ENCODE measurements around the gene NAT14. TPM values are rescaled to one million over a fixed set of nuclear protein-coding genes. Genes with fewer than 3 reads are reported as not detected.
"Not testable (repeated sequence)": the region's sequence is repeated elsewhere in the genome, so short reads cannot be mapped to it uniquely, and the experiment has no call there.

The NAT14 gene
- polyA plus RNA-seq, 3 donors from 2014 or later, result 2.7 to 4.8 TPM; not detected in 1

GRCh38 chr19:55489711-55490477 is 4.9 kb downstream of the NAT14 start:
- H3K4me3 Mint-ChIP-seq, result no peak overlapping the region
- peaks cover 0 to 6% of the 10 kb centered on the region in 2 donors for H3K4me1 Mint-ChIP-seq
- H3K9me3 Mint-ChIP-seq, result no peaks in the 10 kb centered on the region
- no peak for DNase-seq
- peaks cover 2 to 6% (median 3%) of the 10 kb centered on the region in 3 donors for H3K27me3 Mint-ChIP-seq (ENCODE audit: low read depth in 3 of 3)
- H3K27ac Mint-ChIP-seq, result no peak overlapping the region
- H3K36me3 Mint-ChIP-seq, result no peaks in the 10 kb centered on the region

DNA sequence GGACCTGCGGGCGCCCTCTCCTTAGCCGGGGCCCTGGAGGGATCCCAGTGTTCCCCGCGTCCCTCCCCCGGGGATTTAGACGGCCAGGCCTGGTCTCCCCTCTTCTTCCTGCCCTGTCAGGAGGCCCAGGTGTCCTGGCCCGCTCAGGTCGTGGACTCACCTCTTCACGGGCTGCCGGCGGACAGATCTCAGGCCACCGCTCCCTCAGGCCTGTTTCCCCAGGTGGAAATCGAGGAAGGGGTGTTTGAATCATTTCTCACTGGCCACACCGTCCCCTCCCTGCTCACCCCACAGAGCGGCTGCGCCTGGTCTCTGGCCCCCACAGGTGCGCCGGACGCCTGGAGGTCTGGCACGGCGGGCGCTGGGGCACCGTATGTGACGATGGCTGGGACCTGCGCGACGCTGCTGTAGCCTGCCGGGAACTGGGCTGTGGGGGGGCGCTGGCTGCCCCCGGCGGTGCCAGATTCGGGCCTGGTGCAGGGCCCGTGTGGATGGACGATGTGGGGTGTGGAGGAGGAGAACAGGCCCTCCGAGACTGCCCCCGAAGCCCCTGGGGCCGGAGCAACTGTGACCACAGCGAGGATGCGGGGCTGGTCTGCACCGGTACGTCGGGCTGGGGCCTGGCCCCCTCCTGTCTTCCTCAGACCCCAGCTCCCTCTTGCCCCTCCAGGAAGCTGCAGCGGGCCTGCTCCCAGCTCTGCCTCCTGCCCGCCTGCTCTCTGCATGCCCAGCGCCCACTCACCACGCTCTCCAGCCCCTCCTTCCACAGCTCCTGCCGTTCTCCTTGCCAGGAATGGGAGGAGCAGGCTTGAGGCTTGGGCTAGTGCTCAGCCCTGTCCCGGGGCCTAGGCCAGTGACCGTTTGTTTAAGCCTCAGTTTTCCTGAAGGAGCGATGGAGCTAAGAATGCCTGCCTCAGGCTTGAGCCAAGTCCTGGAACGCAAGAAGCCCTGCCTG is 5.8 kb downstream of the NAT14 start:
- Mint-ChIP-seq H3K27ac (no peak overlapping the region), H3K9me3 (no peaks in the 10 kb centered on the region), H3K36me3 (no peaks in the 10 kb centered on the region), H3K4me1 (peaks cover 0 to 4% of the 10 kb centered on the region in 2 donors), H3K27me3 (ENCODE audit: low read depth in 3 of 3) (peaks cover 0 to 3% (median 2%) of the 10 kb centered on the region in 3 donors), H3K4me3 (no peak overlapping the region)
- DNase-seq, result no peak

DNA sequence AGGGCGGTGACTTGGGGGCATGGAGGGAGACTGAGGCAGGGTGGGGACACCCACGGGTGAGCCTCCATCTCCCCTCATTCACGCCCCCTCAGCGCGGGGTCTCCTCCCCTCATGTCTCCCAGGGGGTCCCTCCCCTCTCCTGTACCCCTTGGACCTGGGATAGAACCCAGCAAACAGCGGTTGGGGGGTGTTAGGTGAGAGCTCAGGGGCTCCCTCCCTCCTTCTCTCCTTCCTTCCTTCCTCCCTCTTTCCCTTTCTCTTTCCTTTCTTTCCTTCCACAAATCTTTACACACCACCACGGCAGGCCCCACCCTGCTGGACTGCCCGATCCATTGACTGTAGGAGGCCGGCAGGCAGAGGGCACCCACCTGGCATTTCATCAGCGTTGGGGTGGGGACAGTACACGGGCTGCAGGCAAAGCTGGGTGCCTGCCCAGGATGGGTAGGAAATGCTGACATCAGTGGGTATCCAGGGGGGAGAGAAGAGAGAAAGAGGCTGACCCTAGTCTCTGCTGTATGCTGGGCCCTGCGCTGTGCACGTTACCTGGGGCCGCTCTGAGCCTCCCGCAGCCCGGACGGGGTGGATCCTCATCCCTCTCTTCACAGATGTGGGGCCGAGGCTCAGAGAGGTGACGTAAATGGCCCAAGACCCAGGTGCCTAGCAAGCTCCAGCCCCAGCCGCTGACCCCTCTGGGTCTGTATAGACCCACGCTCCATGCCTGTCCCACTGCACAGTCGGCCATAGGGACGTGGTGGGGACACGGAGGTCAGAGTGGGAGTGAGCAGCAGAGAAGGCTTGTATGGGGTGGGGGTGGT is 6.8 kb downstream of the NAT14 start:
- Mint-ChIP-seq H3K4me3 (no peak overlapping the region), H3K27me3 (ENCODE audit: low read depth in 3 of 3) (peaks cover 0 to 3% (median 2%) of the 10 kb centered on the region in 3 donors)

GRCh38 chr19:55492362-55492944 is 7.5 kb downstream of the NAT14 start:
- Mint-ChIP-seq H3K4me1 (peaks cover 0 to under 1% of the 10 kb centered on the region in 2 donors), H3K27ac (no peak overlapping the region), H3K4me3 (no peak overlapping the region), H3K9me3 (no peaks in the 10 kb centered on the region), H3K27me3 (ENCODE audit: low read depth in 3 of 3) (peaks cover 0 to 3% (median 2%) of the 10 kb centered on the region in 3 donors), H3K36me3 (no peaks in the 10 kb centered on the region)
- no peak for DNase-seq

More for the DNA sequence above, 6.8 kb downstream of the NAT14 start:
- Mint-ChIP-seq H3K36me3 (no peaks in the 10 kb centered on the region), H3K27ac (no peak overlapping the region), H3K9me3 (no peaks in the 10 kb centered on the region), H3K4me1 (no peaks in the 10 kb centered on the region)
- DNase-seq, result no peak

- H3K9me3 Mint-ChIP-seq, result no peaks in the 10 kb centered on the region
- H3K27ac Mint-ChIP-seq, result no peak overlapping the region
Measured at GRCh38 chr19:55493052-55493644, 8.2 kb downstream of the NAT14 start.

DNA sequence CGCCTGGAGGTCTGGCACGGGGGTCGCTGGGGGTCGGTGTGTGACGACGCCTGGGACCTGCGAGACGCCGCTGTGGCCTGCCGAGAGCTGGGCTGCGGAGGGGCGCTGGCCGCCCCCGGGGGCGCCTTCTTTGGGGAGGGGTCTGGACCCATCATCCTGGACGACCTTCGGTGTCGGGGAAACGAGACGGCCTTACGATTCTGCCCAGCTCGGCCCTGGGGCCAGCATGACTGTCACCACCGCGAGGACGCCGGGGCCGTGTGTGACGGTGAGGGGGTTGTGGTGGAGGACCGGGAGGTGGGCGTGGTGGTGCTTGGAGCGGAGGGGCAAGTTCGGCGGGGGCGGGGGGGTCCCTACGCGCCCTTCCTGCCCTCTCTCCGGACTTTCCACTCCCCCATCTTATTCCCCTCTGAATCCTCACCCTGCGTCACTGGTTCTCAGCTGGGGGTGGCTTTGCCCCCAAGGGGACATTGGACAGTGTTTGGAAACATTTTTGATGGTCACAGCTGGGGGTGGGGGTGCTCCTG is 8.7 kb downstream of the NAT14 start:
- H3K4me1 Mint-ChIP-seq, result peaks cover 0 to 2% of the 10 kb centered on the region in 2 donors
- peaks cover 0 to 2% (median 1%) of the 10 kb centered on the region in 3 donors for H3K27me3 Mint-ChIP-seq (ENCODE audit: low read depth in 3 of 3)
- H3K36me3 Mint-ChIP-seq, result no peaks in the 10 kb centered on the region
- H3K4me3 Mint-ChIP-seq, result no peak overlapping the region
- H3K9me3 Mint-ChIP-seq, result no peaks in the 10 kb centered on the region
- H3K27ac Mint-ChIP-seq, result no peak overlapping the region
- no peak for DNase-seq

More at GRCh38 chr19:55493052-55493644, 8.2 kb downstream of the NAT14 start:
- H3K36me3 Mint-ChIP-seq, result no peaks in the 10 kb centered on the region
- no peak for DNase-seq
- H3K4me1 Mint-ChIP-seq, result peaks cover 0 to 2% of the 10 kb centered on the region in 2 donors
- H3K4me3 Mint-ChIP-seq, result no peak overlapping the region
- H3K27me3 Mint-ChIP-seq (ENCODE audit: low read depth in 3 of 3), result peaks cover 0 to 2% (median 1%) of the 10 kb centered on the region in 3 donors

- no peak overlapping the region for H3K27ac Mint-ChIP-seq
- DNase-seq, result no peak
- H3K36me3 Mint-ChIP-seq, result peaks cover 0 to 1% (median 0%) of the 10 kb centered on the region in 3 donors
- H3K27me3 Mint-ChIP-seq (ENCODE audit: low read depth in 3 of 3), result peaks cover 0 to 2% (median 1%) of the 10 kb centered on the region in 3 donors
- peaks cover 0 to 2% of the 10 kb centered on the region in 2 donors for H3K4me1 Mint-ChIP-seq
- no peak overlapping the region for H3K4me3 Mint-ChIP-seq
- H3K9me3 Mint-ChIP-seq, result no peaks in the 10 kb centered on the region
Measured at GRCh38 chr19:55494172-55494761, 9.3 kb downstream of the NAT14 start.

- peak overlapping the region in 2 of 6 donors; percentile 39 to 47 for H3K27ac Mint-ChIP-seq
- H3K36me3 Mint-ChIP-seq, result peaks cover 0 to 4% (median 0%) of the 10 kb centered on the region in 3 donors
- H3K4me1 Mint-ChIP-seq, result peaks cover 0 to 2% of the 10 kb centered on the region in 2 donors
- H3K27me3 Mint-ChIP-seq (ENCODE audit: low read depth in 3 of 3), result peaks cover 0 to 2% (median 1%) of the 10 kb centered on the region in 3 donors
- no peaks in the 10 kb centered on the region for H3K9me3 Mint-ChIP-seq
- no peak for DNase-seq
- H3K4me3 Mint-ChIP-seq, result no peak overlapping the region
Measured at GRCh38 chr19:55495646-55496349, 10.8 kb downstream of the NAT14 start.

DNA sequence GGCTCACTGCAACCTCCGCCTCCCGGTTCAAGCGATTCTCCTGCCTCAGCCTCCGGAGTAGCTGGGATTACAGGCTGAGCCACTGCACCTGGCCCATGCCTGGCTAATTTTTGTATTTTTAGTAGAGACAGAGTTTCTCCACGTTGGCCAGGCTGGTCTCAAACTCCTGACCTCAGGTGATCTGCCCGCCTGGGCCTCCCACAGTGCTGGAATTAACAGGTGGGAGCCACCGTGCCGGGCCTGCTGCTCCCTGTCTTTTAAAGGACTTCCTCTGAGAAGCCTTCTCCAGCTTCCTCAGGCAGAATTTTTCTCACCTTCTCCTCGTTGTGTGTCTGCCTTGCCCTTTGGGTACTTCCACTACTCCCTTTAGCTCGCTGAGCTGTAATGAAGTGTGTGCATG is 11.8 kb downstream of the NAT14 start:
- H3K36me3 Mint-ChIP-seq; H3K4me3 Mint-ChIP-seq; DNase-seq; H3K9me3 Mint-ChIP-seq; H3K27ac Mint-ChIP-seq; H3K4me1 Mint-ChIP-seq; H3K27me3 Mint-ChIP-seq (ENCODE audit: low read depth in 3 of 3): not testable (repeated sequence)

DNA sequence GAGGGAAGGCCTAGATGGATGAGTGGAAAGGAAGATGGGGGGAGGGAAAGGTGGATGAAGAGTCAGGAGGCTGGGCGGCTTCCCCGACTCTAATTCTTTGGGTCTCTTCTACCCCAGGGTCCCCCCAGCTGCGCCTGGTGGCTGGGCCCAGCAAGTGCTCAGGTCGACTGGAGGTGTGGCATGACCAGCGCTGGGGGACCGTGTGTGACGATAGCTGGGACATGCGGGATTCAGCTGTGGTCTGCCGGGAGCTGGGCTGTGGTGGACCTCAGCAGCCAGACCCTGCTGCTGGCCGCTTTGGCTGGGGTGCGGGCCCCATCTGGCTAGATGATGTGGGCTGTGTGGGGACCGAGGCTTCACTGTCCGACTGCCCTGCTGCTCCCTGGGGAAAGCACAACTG is 12.8 kb downstream of the NAT14 start:
- no peak overlapping the region for H3K4me3 Mint-ChIP-seq
- H3K27ac Mint-ChIP-seq, result peak overlapping the region in 1 of 6 donors; percentile 77
- peaks cover 0 to 4% (median 2%) of the 10 kb centered on the region in 3 donors for H3K27me3 Mint-ChIP-seq (ENCODE audit: low read depth in 3 of 3)
- no peaks in the 10 kb centered on the region for H3K9me3 Mint-ChIP-seq
- peaks cover 3 to 12% of the 10 kb centered on the region in 2 donors for H3K4me1 Mint-ChIP-seq
- H3K36me3 Mint-ChIP-seq, result peaks cover 0 to 4% (median 0%) of the 10 kb centered on the region in 3 donors
- no peak for DNase-seq

GRCh38 chr19:55498246-55498840 is 13.4 kb downstream of the NAT14 start:
- H3K27ac Mint-ChIP-seq, result peak overlapping the region in 1 of 6 donors; percentile 5
- DNase-seq, result no peak
- H3K4me3 Mint-ChIP-seq, result no peak overlapping the region
- H3K4me1 Mint-ChIP-seq, result peaks cover 8 to 18% of the 10 kb centered on the region in 2 donors
- peaks cover 0 to 8% (median 0%) of the 10 kb centered on the region in 3 donors for H3K36me3 Mint-ChIP-seq
- no peaks in the 10 kb centered on the region for H3K9me3 Mint-ChIP-seq
- peaks cover 0 to 5% (median 4%) of the 10 kb centered on the region in 3 donors for H3K27me3 Mint-ChIP-seq (ENCODE audit: low read depth in 3 of 3)

Data from immature natural killer cell (primary cell).